ENCODE results near the gene EPHA1. TPM values are rescaled to one million over a fixed set of nuclear protein-coding genes. Genes with fewer than 3 reads are reported as not detected.

The EPHA1 gene
- total RNA-seq = 5.0 TPM
- 10 to 100 TPM in 1 of 4 donors, 1 to 10 TPM in 3; 1.4 to 10.3 (median 4.8) TPM for polyA plus RNA-seq

DNA sequence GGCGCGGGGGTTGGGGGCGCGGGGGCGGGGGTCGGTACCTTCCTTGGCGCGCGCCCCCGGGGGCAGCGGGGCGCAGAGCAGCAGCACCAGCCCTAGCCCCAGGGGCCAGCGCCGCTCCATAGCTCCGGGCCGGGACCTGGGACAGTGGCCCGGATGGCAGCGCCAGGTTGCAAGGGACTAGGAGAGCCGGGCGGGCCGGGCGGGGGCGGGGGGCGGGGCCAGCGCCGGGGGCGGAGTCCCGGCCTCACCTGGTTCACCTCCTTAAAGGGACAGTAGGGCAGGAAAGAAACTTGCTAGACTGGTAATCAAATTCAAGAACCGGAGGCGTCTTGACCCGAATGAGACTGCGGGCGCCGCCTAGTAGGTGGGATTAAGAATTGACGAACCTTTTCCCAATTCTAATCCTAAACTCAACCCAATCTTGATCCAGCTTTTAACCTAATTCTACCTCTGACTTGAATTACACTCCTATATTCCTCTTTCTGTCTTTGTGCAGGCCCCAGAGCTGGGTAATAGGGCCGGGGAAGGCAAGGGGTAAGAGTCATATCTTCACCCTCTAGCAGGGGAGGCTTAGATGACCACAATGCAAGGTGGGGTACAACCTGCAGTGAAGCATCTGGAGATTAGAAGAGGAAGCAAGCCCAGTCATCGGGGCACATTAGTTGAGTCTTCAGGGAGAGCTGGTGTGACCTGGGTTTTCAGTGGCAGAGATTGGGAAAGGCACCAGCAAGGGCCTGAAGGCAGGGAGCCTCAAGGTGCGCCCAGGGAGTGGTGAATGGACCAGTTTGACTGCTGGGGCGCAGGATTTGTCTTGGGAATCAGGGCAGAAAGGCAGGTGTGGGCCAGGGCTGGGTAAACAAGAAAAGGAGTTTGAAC, at the start of gene EPHA1:
Gene EPHA1, minus strand, starts transcription at position 171 of the 876 bp plus-strand sequence. Its CDS starts 51 bp downstream, at position 120.
- peaks cover 0 to 4% (median 0%) of the 10 kb centered on the region in 7 donors for H3K9me3 Mint-ChIP-seq
- peak; percentile 48 to 62 (median 52) for DNase-seq
- H3K36me3 Mint-ChIP-seq = no peaks in the 10 kb centered on the region
- no peaks in the 10 kb centered on the region for H3K36me3 ChIP-seq (ENCODE audit: control insufficient read depth, insufficient read depth, low read length)
- no peaks in the 10 kb centered on the region for H3K27me3 ChIP-seq (ENCODE audit: control insufficient read depth, insufficient read depth, low read length)
- peaks cover 27% of the 10 kb centered on the region for H3K4me1 ChIP-seq (ENCODE audit: control insufficient read depth, insufficient read depth, low read length, poor library complexity, severe bottlenecking)
- no peaks in the 10 kb centered on the region for H3K9me3 ChIP-seq (ENCODE audit: control insufficient read depth in 2 of 2, low read length in 2 of 2)
- peaks cover 12 to 66% (median 39%) of the 10 kb centered on the region in 4 donors for H3K4me1 Mint-ChIP-seq
- peaks cover 14% of the 10 kb centered on the region for H3K27me3 Mint-ChIP-seq
- peak; percentile 67 to 80 for ATAC-seq (ENCODE audit: low read depth in 2 of 2)
- H3K4me3 Mint-ChIP-seq = peak within 1 kb of the TSS; percentile 87 to 95 (median 92)
- peak within 1 kb of the TSS; percentile 65 for H3K4me3 ChIP-seq (ENCODE audit: low read depth, low read length)
- no peak within 1 kb of the TSS for H3K27ac ChIP-seq (ENCODE audit: insufficient read depth, low read length, poor library complexity, severe bottlenecking)
- peak within 1 kb of the TSS; percentile 95 to 96 (median 95) for H3K27ac Mint-ChIP-seq

DNA sequence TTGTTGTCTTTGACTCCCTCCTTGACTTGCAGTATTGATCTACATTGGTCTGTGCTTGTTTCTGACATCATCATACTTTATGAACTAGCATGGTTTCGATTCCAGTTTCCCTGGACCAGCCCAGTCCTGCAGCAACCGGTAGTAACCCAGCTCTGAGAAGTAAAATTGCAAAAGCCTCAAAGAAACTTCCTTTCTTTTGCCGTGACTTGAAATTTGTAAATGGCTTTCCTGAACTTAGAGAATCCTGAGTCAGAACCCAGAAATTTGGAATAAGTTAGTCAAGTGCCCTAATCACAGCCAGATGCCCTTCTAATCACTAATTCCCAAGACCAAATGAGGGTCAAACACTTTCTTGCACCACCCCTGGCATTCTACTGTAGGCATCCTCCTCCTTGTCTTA, 49.6 kb upstream of the EPHA1 start:
- Histone ChIP-seq H3K36me3 (ENCODE audit: control insufficient read depth, insufficient read depth, low read length) (no peaks in the 10 kb centered on the region), H3K4me1 (ENCODE audit: control insufficient read depth, insufficient read depth, low read length, poor library complexity, severe bottlenecking) (no peaks in the 10 kb centered on the region), H3K4me3 (ENCODE audit: low read depth, low read length) (no peak overlapping the region), H3K9me3 (ENCODE audit: control insufficient read depth in 2 of 2, low read length in 2 of 2) (no peaks in the 10 kb centered on the region), H3K27me3 (ENCODE audit: control insufficient read depth, insufficient read depth, low read length) (peaks cover 7% of the 10 kb centered on the region), H3K27ac (ENCODE audit: insufficient read depth, low read length, poor library complexity, severe bottlenecking) (no peak overlapping the region)
- Mint-ChIP-seq H3K27ac (no peak overlapping the region), H3K4me1 (peaks cover 0 to 2% (median 0%) of the 10 kb centered on the region in 4 donors), H3K36me3 (peaks cover 12% of the 10 kb centered on the region), H3K9me3 (peaks cover 0 to 6% (median 2%) of the 10 kb centered on the region in 7 donors), H3K4me3 (no peak overlapping the region), H3K27me3 (peaks cover 17% of the 10 kb centered on the region)
- DNase-seq (no peak), ATAC-seq (ENCODE audit: low read depth in 2 of 2) (no peak)

GRCh38 chr7:143456992-143457793, 48.5 kb upstream of the EPHA1 start:
- peaks cover 12% of the 10 kb centered on the region for H3K36me3 Mint-ChIP-seq
- H3K4me1 Mint-ChIP-seq = peaks cover 0 to 3% (median 1%) of the 10 kb centered on the region in 4 donors
- no peak overlapping the region for H3K27ac Mint-ChIP-seq
- Histone ChIP-seq H3K36me3 (ENCODE audit: control insufficient read depth, insufficient read depth, low read length) (no peaks in the 10 kb centered on the region), H3K4me3 (ENCODE audit: low read depth, low read length) (no peak overlapping the region), H3K9me3 (ENCODE audit: control insufficient read depth in 2 of 2, low read length in 2 of 2) (no peaks in the 10 kb centered on the region), H3K27ac (ENCODE audit: insufficient read depth, low read length, poor library complexity, severe bottlenecking) (no peak overlapping the region), H3K27me3 (ENCODE audit: control insufficient read depth, insufficient read depth, low read length) (peaks cover 8% of the 10 kb centered on the region), H3K4me1 (ENCODE audit: control insufficient read depth, insufficient read depth, low read length, poor library complexity, severe bottlenecking) (no peaks in the 10 kb centered on the region)
- ATAC-seq (ENCODE audit: low read depth in 2 of 2) = no peak
- no peak overlapping the region for H3K4me3 Mint-ChIP-seq
- H3K9me3 Mint-ChIP-seq = peaks cover 0 to 6% (median 2%) of the 10 kb centered on the region in 7 donors
- H3K27me3 Mint-ChIP-seq = peaks cover 19% of the 10 kb centered on the region
- DNase-seq = no peak

DNA sequence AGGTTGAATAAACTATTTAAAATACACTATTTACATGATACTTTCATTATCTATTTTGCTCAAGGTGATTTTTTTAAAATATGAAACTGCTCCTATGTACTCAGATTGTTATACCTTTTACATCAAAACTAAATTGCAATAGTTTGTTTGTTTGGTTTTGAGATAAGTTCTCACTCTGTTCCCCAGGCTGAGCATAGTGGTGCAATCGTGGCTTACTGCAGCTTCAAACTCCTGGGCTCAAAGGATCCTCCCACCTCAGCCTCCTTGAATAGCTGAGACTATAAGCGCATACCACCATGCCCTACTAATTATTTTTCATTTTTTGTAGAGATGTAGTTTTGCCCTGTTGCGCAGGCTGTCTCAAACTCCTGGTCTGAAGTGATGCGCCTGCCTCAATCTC, 47.3 kb upstream of the EPHA1 start:
- no peak for ATAC-seq (ENCODE audit: low read depth in 2 of 2)
- Mint-ChIP-seq H3K4me3 (no peak overlapping the region), H3K4me1 (peaks cover 0 to 3% (median 1%) of the 10 kb centered on the region in 4 donors), H3K9me3 (peaks cover 0 to 6% (median 0%) of the 10 kb centered on the region in 7 donors), H3K27ac (no peak overlapping the region), H3K27me3 (peaks cover 19% of the 10 kb centered on the region), H3K36me3 (peaks cover 11% of the 10 kb centered on the region)
- H3K27me3 ChIP-seq (ENCODE audit: control insufficient read depth, insufficient read depth, low read length) = peaks cover 12% of the 10 kb centered on the region
- DNase-seq = no peak
- no peaks in the 10 kb centered on the region for H3K36me3 ChIP-seq (ENCODE audit: control insufficient read depth, insufficient read depth, low read length)
- no peaks in the 10 kb centered on the region for H3K4me1 ChIP-seq (ENCODE audit: control insufficient read depth, insufficient read depth, low read length, poor library complexity, severe bottlenecking)
- H3K4me3 ChIP-seq (ENCODE audit: low read depth, low read length) = no peak overlapping the region
- H3K9me3 ChIP-seq (ENCODE audit: control insufficient read depth in 2 of 2, low read length in 2 of 2) = no peaks in the 10 kb centered on the region
- H3K27ac ChIP-seq (ENCODE audit: insufficient read depth, low read length, poor library complexity, severe bottlenecking) = no peak overlapping the region

- no peak overlapping the region for H3K27ac ChIP-seq (ENCODE audit: insufficient read depth, low read length, poor library complexity, severe bottlenecking)
- DNase-seq (no peak), ATAC-seq (ENCODE audit: low read depth in 2 of 2) (no peak)
- peaks cover 18% of the 10 kb centered on the region for H3K27me3 Mint-ChIP-seq
- H3K9me3 Mint-ChIP-seq = peaks cover 0 to 2% (median 0%) of the 10 kb centered on the region in 7 donors
- H3K4me3 Mint-ChIP-seq = no peak overlapping the region
- peaks cover 0 to 3% (median 1%) of the 10 kb centered on the region in 4 donors for H3K4me1 Mint-ChIP-seq
- H3K4me1 ChIP-seq (ENCODE audit: control insufficient read depth, insufficient read depth, low read length, poor library complexity, severe bottlenecking) = no peaks in the 10 kb centered on the region
- no peaks in the 10 kb centered on the region for H3K36me3 ChIP-seq (ENCODE audit: control insufficient read depth, insufficient read depth, low read length)
- H3K27me3 ChIP-seq (ENCODE audit: control insufficient read depth, insufficient read depth, low read length) = peaks cover 12% of the 10 kb centered on the region
- no peak overlapping the region for H3K4me3 ChIP-seq (ENCODE audit: low read depth, low read length)
- peaks cover 7% of the 10 kb centered on the region for H3K36me3 Mint-ChIP-seq
- peak overlapping the region in 1 of 3 donors; percentile 57 for H3K27ac Mint-ChIP-seq
- H3K9me3 ChIP-seq (ENCODE audit: control insufficient read depth in 2 of 2, low read length in 2 of 2) = no peaks in the 10 kb centered on the region
Observed at GRCh38 chr7:143455491-143455890, 46.8 kb upstream of the EPHA1 start.

DNA sequence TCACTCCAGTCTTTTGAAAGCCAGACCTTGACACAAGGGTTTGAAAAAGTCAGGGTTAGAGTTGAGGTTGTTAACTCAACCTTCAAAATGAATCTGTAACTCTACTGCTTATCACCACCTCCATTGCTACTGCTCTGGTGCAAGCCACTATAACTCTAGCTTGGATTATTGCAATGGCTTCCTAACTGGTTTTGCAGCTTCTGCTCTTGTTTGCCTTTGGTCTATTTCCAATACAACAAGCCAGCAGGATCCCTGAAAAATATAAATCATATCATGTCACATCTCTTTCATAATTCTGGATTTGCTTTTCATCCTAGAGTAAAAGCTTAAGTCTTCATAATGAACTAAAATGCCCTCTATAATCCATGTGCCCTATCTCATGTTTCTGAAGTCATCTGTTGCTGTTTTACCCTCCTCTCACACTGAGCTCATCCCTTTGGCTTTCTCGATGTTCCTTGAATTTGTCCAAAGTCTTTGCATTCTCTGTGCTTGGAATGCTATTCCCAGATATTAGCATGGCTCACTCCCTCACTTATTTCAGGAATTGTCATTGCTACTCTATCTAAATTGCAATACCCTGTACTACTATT, 45.5 kb upstream of the EPHA1 start:
- H3K27ac Mint-ChIP-seq = no peak overlapping the region
- peaks cover 0 to 3% (median 1%) of the 10 kb centered on the region in 4 donors for H3K4me1 Mint-ChIP-seq
- Histone ChIP-seq H3K4me1 (ENCODE audit: control insufficient read depth, insufficient read depth, low read length, poor library complexity, severe bottlenecking) (no peaks in the 10 kb centered on the region), H3K36me3 (ENCODE audit: control insufficient read depth, insufficient read depth, low read length) (no peaks in the 10 kb centered on the region), H3K4me3 (ENCODE audit: low read depth, low read length) (no peak overlapping the region), H3K27me3 (ENCODE audit: control insufficient read depth, insufficient read depth, low read length) (peaks cover 12% of the 10 kb centered on the region), H3K9me3 (ENCODE audit: control insufficient read depth in 2 of 2, low read length in 2 of 2) (no peaks in the 10 kb centered on the region), H3K27ac (ENCODE audit: insufficient read depth, low read length, poor library complexity, severe bottlenecking) (no peak overlapping the region)
- DNase-seq (no peak), ATAC-seq (ENCODE audit: low read depth in 2 of 2) (no peak)
- H3K36me3 Mint-ChIP-seq = peaks cover 7% of the 10 kb centered on the region
- peaks cover 14% of the 10 kb centered on the region for H3K27me3 Mint-ChIP-seq
- no peak overlapping the region for H3K4me3 Mint-ChIP-seq
- peaks cover 0 to under 1% (median 0%) of the 10 kb centered on the region in 7 donors for H3K9me3 Mint-ChIP-seq

DNA sequence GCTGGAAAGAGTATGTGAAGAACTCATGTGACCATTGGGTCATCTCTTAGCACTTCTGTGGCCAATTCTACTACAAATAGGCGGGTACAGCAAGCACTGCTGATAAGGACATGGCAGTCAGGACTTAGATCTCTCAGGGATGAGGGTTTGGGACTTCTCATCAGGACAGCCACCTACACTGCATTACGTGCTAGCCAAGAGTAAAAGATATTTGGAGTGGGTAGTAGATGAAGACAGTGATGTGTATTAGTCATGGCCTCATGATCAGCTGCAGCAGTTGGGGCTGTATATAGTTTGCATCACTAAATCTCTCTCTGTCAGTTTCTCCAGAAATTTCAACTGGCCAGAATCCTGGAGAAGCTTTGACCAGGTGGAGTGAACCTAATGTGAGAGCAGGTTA, 43.8 kb upstream of the EPHA1 start:
- H3K36me3 Mint-ChIP-seq = peaks cover 4% of the 10 kb centered on the region
- Histone ChIP-seq H3K27me3 (ENCODE audit: control insufficient read depth, insufficient read depth, low read length) (peaks cover 11% of the 10 kb centered on the region), H3K36me3 (ENCODE audit: control insufficient read depth, insufficient read depth, low read length) (no peaks in the 10 kb centered on the region), H3K27ac (ENCODE audit: insufficient read depth, low read length, poor library complexity, severe bottlenecking) (no peak overlapping the region), H3K4me3 (ENCODE audit: low read depth, low read length) (no peak overlapping the region), H3K9me3 (ENCODE audit: control insufficient read depth in 2 of 2, low read length in 2 of 2) (no peaks in the 10 kb centered on the region), H3K4me1 (ENCODE audit: control insufficient read depth, insufficient read depth, low read length, poor library complexity, severe bottlenecking) (no peaks in the 10 kb centered on the region)
- ATAC-seq (ENCODE audit: low read depth in 2 of 2) (no peak), DNase-seq (no peak)
- no peaks in the 10 kb centered on the region for H3K9me3 Mint-ChIP-seq
- H3K27me3 Mint-ChIP-seq = peaks cover 13% of the 10 kb centered on the region
- H3K27ac Mint-ChIP-seq = no peak overlapping the region
- no peak overlapping the region for H3K4me3 Mint-ChIP-seq
- peaks cover 0 to 3% (median 1%) of the 10 kb centered on the region in 4 donors for H3K4me1 Mint-ChIP-seq
